Esophagus muscularis mucosa (tissue), 4 donors: ENCODE results near the gene FDXR.

Experiments used
- CTCF ChIP-seq, 3 experiments: fragments of 200-600 bp in 2 of 3; fragments of 450-650 bp in 1 of 3; sonication (generic) in 2 of 3; IDR thresholded peaks; one replicate each; pipeline ENCODE4 v1.5.1; 2017 to 2019; ENCODE audit warnings: antibody characterized with exemption in 3 of 3, mild to moderate bottlenecking in 2 of 3, moderate library complexity in 1 of 3
- EP300 ChIP-seq: sonication (generic); formaldehyde crosslinking; IDR thresholded peaks from one replicate; pipeline ENCODE4 v1.6.1; 2017; ENCODE audit warnings: antibody characterized with exemption
- POLR2A ChIP-seq: fragments of 450-650 bp; IDR thresholded peaks from one replicate; pipeline ENCODE4 v1.6.1; 2017; ENCODE audit warnings: antibody characterized with exemption, moderate library complexity, mild to moderate bottlenecking, low read depth
- POLR2AphosphoS5 ChIP-seq, 2 donors: sonication (generic); formaldehyde crosslinking; IDR thresholded peaks; one replicate each; pipeline ENCODE4 v1.6.1; 2017; ENCODE audit warnings: antibody characterized with exemption in 2 of 2

- no peak for TF ChIP-seq CTCF (IDR thresholded peaks at IDR 0.05)
- TF ChIP-seq POLR2A: no peak
- TF ChIP-seq POLR2AphosphoS5 (IDR thresholded peaks at IDR 0.05): no peak
- TF ChIP-seq EP300: no peak
Measured at GRCh38 chr17:74853048-74853397, 19.8 kb downstream of the FDXR start.
